Measurements from ENCODE around the gene ADAM12. TPM values are rescaled to one million over a fixed set of nuclear protein-coding genes. Genes with fewer than 3 reads are reported as not detected.

ADAM12 gene
- total and polyA plus RNA-seq, 10 donors: 0.51 to 7.0 (median 1.0) TPM

- Histone ChIP-seq H3K4me1 (peaks cover 0 to 4% (median 0%) of the 10 kb centered on the region in 6 donors), H3K27me3 (replicated peaks in 1 of 7) (peaks cover 0 to 30% (median 0%) of the 10 kb centered on the region in 7 donors), H3K27ac (no peak overlapping the region), H3K4me3 (no peak overlapping the region), H3K9me3 (peaks cover 0 to 51% (median 27%) of the 10 kb centered on the region in 8 donors), H3K36me3 (no peaks in the 10 kb centered on the region)
- no peak for DNase-seq
- no peak for TF ChIP-seq POLR2AphosphoS5 (IDR thresholded peaks at IDR 0.05)
- no peak for TF ChIP-seq CTCF (IDR thresholded peaks at IDR 0.05 in 8 of 11, conservative IDR thresholded peaks at IDR 0.05 in 3 of 11)
- no peak for TF ChIP-seq POLR2A (IDR thresholded peaks at IDR 0.05)
- WGBS, 5 donors: 63 to 88% (median 74%) methylated on average over 1 of the region's 1 CpG
- intact Hi-C loops (cut with DNase I; ENCODE audit: low total_unique reads): no loop called here
These were observed 34.3 kb upstream of the ADAM12 start for GRCh38 chr10:126422567-126422966.

GRCh38 chr10:126421756-126422256 is 33.5 kb upstream of the ADAM12 start:
- WGBS, 5 donors: 66 to 74% (median 70%) methylated on average over 10 of the region's 10 CpGs
- peaks cover 0 to 58% (median 27%) of the 10 kb centered on the region in 8 donors for H3K9me3 ChIP-seq
- peaks cover 0 to 4% (median 0%) of the 10 kb centered on the region in 6 donors for H3K4me1 ChIP-seq
- TF ChIP-seq CTCF (IDR thresholded peaks at IDR 0.05 in 8 of 11, conservative IDR thresholded peaks at IDR 0.05 in 3 of 11): no peak
- no peak for TF ChIP-seq POLR2AphosphoS5 (IDR thresholded peaks at IDR 0.05)
- no peak for TF ChIP-seq POLR2A (IDR thresholded peaks at IDR 0.05)
- no peaks in the 10 kb centered on the region for H3K36me3 ChIP-seq
- peaks cover 0 to 25% (median 0%) of the 10 kb centered on the region in 7 donors for H3K27me3 ChIP-seq (replicated peaks in 1 of 7)
- no peak for DNase-seq
- intact Hi-C loops (cut with DNase I; ENCODE audit: low total_unique reads): no loop called here
- no peak overlapping the region for H3K4me3 ChIP-seq
- H3K27ac ChIP-seq: no peak overlapping the region

- DNase-seq: no peak
- no peak overlapping the region for H3K4me3 ChIP-seq
- H3K36me3 ChIP-seq: no peaks in the 10 kb centered on the region
- intact Hi-C loops (cut with DNase I; ENCODE audit: low total_unique reads): no loop called here
- H3K9me3 ChIP-seq: peaks cover 0 to 64% (median 31%) of the 10 kb centered on the region in 8 donors
- no peaks in the 10 kb centered on the region for H3K4me1 ChIP-seq
- peaks cover 0 to 19% (median 0%) of the 10 kb centered on the region in 7 donors for H3K27me3 ChIP-seq (replicated peaks in 1 of 7)
- H3K27ac ChIP-seq: no peak overlapping the region
- no peak for TF ChIP-seq CTCF (IDR thresholded peaks at IDR 0.05 in 8 of 11, conservative IDR thresholded peaks at IDR 0.05 in 3 of 11)
- WGBS, 5 donors: 80 to 89% (median 83%) methylated on average over 12 of the region's 12 CpGs
These were observed 32.5 kb upstream of the ADAM12 start for GRCh38 chr10:126420567-126421300.

GRCh38 chr10:126417220-126417825 is 29.0 kb upstream of the ADAM12 start:
- WGBS, 5 donors: 68 to 84% (median 78%) methylated on average over 4 of the region's 4 CpGs
- intact Hi-C loops (cut with DNase I; ENCODE audit: low total_unique reads): no loop called here

More at GRCh38 chr10:126417220-126417825, 29.0 kb upstream of the ADAM12 start:
- no peak for TF ChIP-seq POLR2AphosphoS5 (IDR thresholded peaks at IDR 0.05)
- no peak for TF ChIP-seq POLR2A (IDR thresholded peaks at IDR 0.05)
- no peak for TF ChIP-seq CTCF (IDR thresholded peaks at IDR 0.05 in 8 of 11, conservative IDR thresholded peaks at IDR 0.05 in 3 of 11)
- Histone ChIP-seq H3K4me3 (no peak overlapping the region), H3K4me1 (no peaks in the 10 kb centered on the region), H3K36me3 (no peaks in the 10 kb centered on the region), H3K27me3 (replicated peaks in 1 of 7) (peaks cover 0 to 24% (median 0%) of the 10 kb centered on the region in 7 donors), H3K27ac (no peak overlapping the region), H3K9me3 (peaks cover 0 to 32% (median 9%) of the 10 kb centered on the region in 8 donors)
- no peak for DNase-seq

Measured in spleen (tissue), 11 donors.